SK-N-SH (cell line): ENCODE measurements around the gene WDR17. TPM values are rescaled to one million over a fixed set of nuclear protein-coding genes. Genes with fewer than 3 reads are reported as not detected.
A peak's percentile ranks its signal among the peaks of the same experiment; 100 is the strongest.

ENCODE experiments used
- CTCF ChIA-PET: fragments of 300-600, 350-600 bp; formaldehyde crosslinking; extraction: SDS; loops from one replicate; lab custom pipeline; 2021; lab: Yijun Ruan, JAX
- POLR2A ChIA-PET: fragments of 350-600 bp; sonication (Branson Sonifier 250); formaldehyde crosslinking; extraction: SDS; loops from one replicate; lab custom pipeline; 2020; ENCODE audit warnings: antibody characterized with exemption, inconsistent platforms; lab: Yijun Ruan, JAX
- DNase-seq: peaks from one replicate; pipeline ENCODE4 v3.0.0; 2012
- H2AFZ ChIP-seq: fragments of 200-600 bp; sonication (generic); 2 replicates; pipeline ENCODE4 v1.8.1; 2016; ENCODE audit warnings: antibody characterized with exemption, mild to moderate bottlenecking, low read depth
- H3F3A ChIP-seq: fragments of 200-600 bp; sonication (generic); replicated peaks from 2 replicates; pipeline ENCODE3; 2016; ENCODE audit warnings: antibody characterized with exemption, mild to moderate bottlenecking; ENCODE audit not compliant: insufficient read depth
- H3K27ac ChIP-seq, 2 experiments: fragments of 200-500 bp in 1 of 2; fragments of 200-600 bp in 1 of 2; sonication (Bioruptor generic) in 1 of 2; sonication (generic), shearing (Covaris generic) in 1 of 2; 2 replicates each; pipeline versions ENCODE4 v1.5.1 to v1.6.1; 2014 to 2016; ENCODE audit warnings: low read depth in 2 of 2, inconsistent platforms in 1 of 2, low read length in 1 of 2, mild to moderate bottlenecking in 1 of 2, mixed read lengths in 1 of 2
- H3K27me3 ChIP-seq: fragments of 200-600 bp; sonication (generic), shearing (Covaris generic); 2 replicates; pipeline ENCODE4 v1.6.1; 2016; ENCODE audit warnings: mixed run types; ENCODE audit not compliant: insufficient read depth
- H3K36me3 ChIP-seq, 2 experiments: fragments of 200-500 bp in 1 of 2; fragments of 200-600 bp in 1 of 2; sonication (Bioruptor generic) in 1 of 2; sonication (generic) in 1 of 2; replicated peaks in 1 of 2; 2 replicates each; pipeline versions ENCODE3 to v1.5.1; 2014 to 2016; ENCODE audit warnings: low read length in 1 of 2, mild to moderate bottlenecking in 1 of 2; ENCODE audit not compliant: insufficient read depth in 2 of 2, control insufficient read depth in 1 of 2
- H3K4me1 ChIP-seq, 2 experiments: fragments of 200-500 bp in 1 of 2; fragments of 200-600 bp in 1 of 2; sonication (Bioruptor generic) in 1 of 2; sonication (generic), shearing (Covaris generic) in 1 of 2; 2 replicates each; pipeline versions ENCODE4 v1.5.1 to v1.6.1; 2014 to 2016; ENCODE audit warnings: low read depth in 1 of 2, low read length in 1 of 2, mixed run types in 1 of 2; ENCODE audit not compliant: insufficient read depth in 2 of 2, control insufficient read depth in 1 of 2
- H3K4me2 ChIP-seq: fragments of 200-600 bp; sonication (generic), shearing (Covaris generic); 2 replicates; pipeline ENCODE4 v1.6.1; 2017; ENCODE audit warnings: mixed run types
- H3K4me3 ChIP-seq, 2 experiments: fragments of 200-500 bp in 1 of 2; fragments of 200-600 bp in 1 of 2; sonication (Bioruptor generic) in 1 of 2; sonication (generic), shearing (Covaris generic) in 1 of 2; 2 replicates each; pipeline versions ENCODE4 v1.5.1 to v1.8.1; 2014 to 2016; ENCODE audit warnings: low read depth in 2 of 2, inconsistent platforms in 1 of 2, low read length in 1 of 2, mild to moderate bottlenecking in 1 of 2, mixed read lengths in 1 of 2, moderate library complexity in 1 of 2
- H3K79me2 ChIP-seq: fragments of 200-600 bp; sonication (generic); 2 replicates; pipeline ENCODE4 v1.8.1; 2017; ENCODE audit warnings: mild to moderate bottlenecking; ENCODE audit not compliant: insufficient read depth
- H3K9ac ChIP-seq: fragments of 200-600 bp; sonication (generic); 2 replicates; pipeline ENCODE4 v1.6.1; 2017; ENCODE audit warnings: mixed run types
- H3K9me2 ChIP-seq: fragments of 200-600 bp; sonication (generic); 2 replicates; pipeline ENCODE4 v1.6.1; 2017; ENCODE audit warnings: mixed run types
- H3K9me3 ChIP-seq: fragments of 200-600 bp; sonication (generic); 2 replicates; pipeline ENCODE4 v1.6.1; 2017; ENCODE audit warnings: mixed run types, mild to moderate bottlenecking, moderate library complexity
- H4K20me1 ChIP-seq: fragments of 200-600 bp; sonication (generic); 2 replicates; pipeline ENCODE4 v1.6.1; 2017; ENCODE audit warnings: mild to moderate bottlenecking, mixed run types; ENCODE audit not compliant: insufficient read depth
- CHD2 ChIP-seq: fragments of 150-350 bp; IDR thresholded peaks from 2 replicates; pipeline ENCODE4 v1.6.1; 2018; ENCODE audit warnings: low read length; ENCODE audit not compliant: partially characterized antibody
- ELF1 ChIP-seq: IDR thresholded peaks from 2 replicates; pipeline ENCODE4 v1.4.0; 2012
- EP300 ChIP-seq, 2 experiments: IDR thresholded peaks; 2 replicates each; pipeline versions ENCODE4 v1.4.0 to v1.6.1; 2012; ENCODE audit warnings: borderline replicate concordance in 1 of 2, low read depth in 1 of 2, low read length in 1 of 2
- EZH2phosphoT487 ChIP-seq: fragments of 200-600 bp; sonication (generic); IDR thresholded peaks from 2 replicates; pipeline ENCODE4 v1.6.1; 2017; ENCODE audit warnings: low read depth, mixed run types, mild to moderate bottlenecking, antibody characterized with exemption, moderate library complexity, borderline replicate concordance
- FOXJ3 ChIP-seq: sonication (generic); formaldehyde crosslinking; IDR thresholded peaks from 2 replicates; pipeline ENCODE4 v1.5.1; 2020; ENCODE audit warnings: mild to moderate bottlenecking, missing genetic modification reagents
- FOXM1 ChIP-seq: IDR thresholded peaks from 2 replicates; pipeline ENCODE4 v1.4.0; 2012; ENCODE audit warnings: low read depth, mild to moderate bottlenecking
- GABPA ChIP-seq: IDR thresholded peaks from 2 replicates; pipeline ENCODE4 v1.4.0; 2012; ENCODE audit warnings: low read depth, mild to moderate bottlenecking
- JUND ChIP-seq: IDR thresholded peaks from 2 replicates; pipeline ENCODE4 v1.4.0; 2012
- NFIC ChIP-seq: IDR thresholded peaks from 2 replicates; pipeline ENCODE4 v1.4.0; 2012; ENCODE audit warnings: borderline replicate concordance
- POLR2AphosphoS5 ChIP-seq: IDR thresholded peaks from 2 replicates; pipeline ENCODE4 v1.6.1; 2012; ENCODE audit warnings: low read depth, low read length
- RAD21 ChIP-seq: IDR thresholded peaks from 2 replicates; pipeline ENCODE4 v1.6.1; 2012; ENCODE audit warnings: mild to moderate bottlenecking, low read length
- RCOR1 ChIP-seq: fragments of 150-350 bp; IDR thresholded peaks from 2 replicates; pipeline ENCODE4 v1.6.1; 2017; ENCODE audit warnings: antibody characterized with exemption, low read length
- SIN3A ChIP-seq: IDR thresholded peaks from 2 replicates; pipeline ENCODE4 v1.6.1; 2012; ENCODE audit warnings: low read depth, mild to moderate bottlenecking, low read length, moderate library complexity, borderline replicate concordance
- SMC3 ChIP-seq: IDR thresholded peaks from 2 replicates; pipeline ENCODE4 v1.6.1; 2012; ENCODE audit warnings: low read depth, low read length, improper control_type of control experiment
- TAF1 ChIP-seq: IDR thresholded peaks from 2 replicates; pipeline ENCODE4 v1.6.1; 2012; ENCODE audit warnings: low read depth, mild to moderate bottlenecking, low read length, moderate library complexity, borderline replicate concordance
- TCF12 ChIP-seq: IDR thresholded peaks from 2 replicates; pipeline ENCODE4 v1.4.0; 2012
- YY1 ChIP-seq: IDR thresholded peaks from 2 replicates; pipeline ENCODE4 v1.4.0; 2012; ENCODE audit warnings: low read depth, mild to moderate bottlenecking
- WGBS: methylation state at CpG from one replicate; pipeline ENCODE4 v1.1.6; 2017; ENCODE audit warnings: low lambda C conversion rate; 5-methylcytosine and 5-hydroxymethylcytosine counted together
- polyA plus RNA-seq, 3 experiments: library from polyadenylated mRNA; depleted of rRNA; stranded (reverse); fragments of >200 nt; gene quantifications; 2 replicates each; pipeline ENCODE4 v1.2.3, GENCODE V29; 2012
- TF ChIP-seq, protein P1 (sequence below): fragments of 200-600 bp; sonication (generic); IDR thresholded peaks from 2 replicates; pipeline ENCODE4 v1.6.1; 2017; ENCODE audit warnings: antibody characterized with exemption, mild to moderate bottlenecking, moderate library complexity

Gene WDR17
- polyA plus RNA-seq, 1 of the 3 experiments (the other 2 are of a cell fraction) = 0.72 TPM

DNA sequence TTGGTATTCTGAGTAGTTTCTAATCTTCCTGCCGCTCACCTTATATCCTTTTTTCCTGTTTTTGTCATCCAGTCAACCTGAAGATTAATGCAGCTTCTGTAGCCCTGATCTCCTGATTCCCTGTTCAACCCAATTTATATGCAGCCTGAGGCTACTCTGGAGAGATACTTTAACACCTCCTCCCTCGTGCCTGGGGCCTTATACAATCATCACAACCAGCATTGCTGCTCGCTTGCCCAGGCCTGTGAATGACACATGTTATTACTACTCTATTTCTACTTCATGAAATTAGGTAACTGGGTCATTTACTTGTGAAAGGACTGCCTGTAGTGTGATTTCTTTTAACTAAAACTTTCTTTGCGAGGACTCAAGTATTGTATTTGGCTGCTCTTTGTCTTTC lies 33.7 kb upstream of the WDR17 start:
- DNase-seq = no peak
- H3K9me2 ChIP-seq = no peaks in the 10 kb centered on the region
- H3K27ac ChIP-seq = no peak overlapping the region
- no peaks in the 10 kb centered on the region for H3K36me3 ChIP-seq
- H4K20me1 ChIP-seq = no peaks in the 10 kb centered on the region
- ChIA-PET CTCF (interaction anchor here (0.8 kb wide), 1 partner anchor 33 kb away, joined by 3 read pairs; no protein-coding TSS in a partner anchor), POLR2A (no interaction called here)
- H3K9me3 ChIP-seq = no peaks in the 10 kb centered on the region
- TF ChIP-seq TCF12 (no peak), EP300 (IDR thresholded peaks at IDR 0.05; ENCODE audit: borderline replicate concordance in 1 of 2, low read depth in 1 of 2, low read length in 1 of 2) (no peak), TAF1 (no peak), POLR2AphosphoS5 (no peak), CHD2 (no peak)
- H3K4me1 ChIP-seq = no peaks in the 10 kb centered on the region
- no peaks in the 10 kb centered on the region for H3K79me2 ChIP-seq
- 26% methylated on average over 4 of the region's 4 CpGs for WGBS
- no peak overlapping the region for H3K4me3 ChIP-seq
- H3K4me2 ChIP-seq = no peak overlapping the region
- no peak overlapping the region for H2AFZ ChIP-seq
- no peak overlapping the region for H3K9ac ChIP-seq
- peaks cover 4% of the 10 kb centered on the region for H3K27me3 ChIP-seq
- no peaks in the 10 kb centered on the region for H3F3A ChIP-seq

- Histone ChIP-seq H3K79me2 (no peaks in the 10 kb centered on the region), H3K27ac (no peak overlapping the region), H3K9me3 (no peaks in the 10 kb centered on the region), H3K4me1 (no peaks in the 10 kb centered on the region)
- TF ChIP-seq ELF1 (no peak), YY1 (no peak), FOXM1 (no peak), SIN3A (no peak), SMC3 (no peak)
- TF ChIP-seq, all 33 proteins: peak for 0
- Histone ChIP-seq H3F3A (no peaks in the 10 kb centered on the region), H3K4me2 (no peak overlapping the region), H3K9me2 (no peaks in the 10 kb centered on the region), H3K27me3 (peaks cover 4% of the 10 kb centered on the region), H4K20me1 (no peaks in the 10 kb centered on the region), H3K9ac (no peak overlapping the region), H3K36me3 (no peaks in the 10 kb centered on the region), H3K4me3 (no peak overlapping the region), H2AFZ (no peak overlapping the region)
- no peak for DNase-seq
- CTCF ChIA-PET = no interaction called here
- POLR2A ChIA-PET = no interaction called here
Observed at GRCh38 chr4:176032454-176032853, 33.2 kb upstream of the WDR17 start.

DNA sequence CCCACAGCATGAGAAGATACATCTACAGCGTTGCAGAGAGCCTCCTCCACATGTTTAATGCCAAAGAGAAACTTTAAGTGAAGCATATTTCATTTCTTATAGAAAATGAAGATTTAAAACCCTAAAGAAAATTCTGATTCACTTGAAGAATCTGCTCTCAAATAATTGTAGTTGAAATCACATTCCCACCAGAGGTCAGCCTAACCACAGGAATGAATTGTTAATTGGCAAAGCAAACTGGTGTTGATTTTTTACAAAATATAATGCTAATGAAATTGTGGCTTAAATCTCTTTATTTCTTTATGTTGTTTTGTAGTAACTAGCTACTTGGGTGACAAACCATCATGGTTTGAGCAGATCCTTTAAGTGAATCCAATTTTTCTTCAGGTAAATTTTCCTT lies 31.1 kb upstream of the WDR17 start:
- Histone ChIP-seq H3K4me2 (no peak overlapping the region), H2AFZ (no peak overlapping the region), H3K79me2 (no peaks in the 10 kb centered on the region), H3K4me1 (no peaks in the 10 kb centered on the region), H3K27ac (no peak overlapping the region), H3K9me3 (no peaks in the 10 kb centered on the region), H3F3A (no peaks in the 10 kb centered on the region), H3K9me2 (no peaks in the 10 kb centered on the region), H3K4me3 (no peak overlapping the region), H3K9ac (no peak overlapping the region), H3K27me3 (peaks cover 4% of the 10 kb centered on the region), H4K20me1 (no peaks in the 10 kb centered on the region), H3K36me3 (no peaks in the 10 kb centered on the region)
- peak; percentile 24 for DNase-seq
- ChIA-PET CTCF (interaction anchor here (0.8 to 4.1 kb wide), 17 partner anchors 9 to 344 kb away, joined by 3 to 48 read pairs (median 4); no protein-coding TSS in a partner anchor), POLR2A (no interaction called here)
- WGBS = 10% methylated on average over 1 of the region's 1 CpG
- no peak for TF ChIP-seq EZH2phosphoT487
- TF ChIP-seq, protein P1, sequence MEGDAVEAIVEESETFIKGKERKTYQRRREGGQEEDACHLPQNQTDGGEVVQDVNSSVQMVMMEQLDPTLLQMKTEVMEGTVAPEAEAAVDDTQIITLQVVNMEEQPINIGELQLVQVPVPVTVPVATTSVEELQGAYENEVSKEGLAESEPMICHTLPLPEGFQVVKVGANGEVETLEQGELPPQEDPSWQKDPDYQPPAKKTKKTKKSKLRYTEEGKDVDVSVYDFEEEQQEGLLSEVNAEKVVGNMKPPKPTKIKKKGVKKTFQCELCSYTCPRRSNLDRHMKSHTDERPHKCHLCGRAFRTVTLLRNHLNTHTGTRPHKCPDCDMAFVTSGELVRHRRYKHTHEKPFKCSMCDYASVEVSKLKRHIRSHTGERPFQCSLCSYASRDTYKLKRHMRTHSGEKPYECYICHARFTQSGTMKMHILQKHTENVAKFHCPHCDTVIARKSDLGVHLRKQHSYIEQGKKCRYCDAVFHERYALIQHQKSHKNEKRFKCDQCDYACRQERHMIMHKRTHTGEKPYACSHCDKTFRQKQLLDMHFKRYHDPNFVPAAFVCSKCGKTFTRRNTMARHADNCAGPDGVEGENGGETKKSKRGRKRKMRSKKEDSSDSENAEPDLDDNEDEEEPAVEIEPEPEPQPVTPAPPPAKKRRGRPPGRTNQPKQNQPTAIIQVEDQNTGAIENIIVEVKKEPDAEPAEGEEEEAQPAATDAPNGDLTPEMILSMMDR = peak; percentile 55
- TF ChIP-seq JUND = no peak
- no peak for TF ChIP-seq NFIC
- TF ChIP-seq CHD2 = no peak
- TF ChIP-seq RAD21 = peak; percentile 84
- TF ChIP-seq RCOR1 = no peak
- TF ChIP-seq GABPA = no peak
- peak; percentile 56; the same call in 1 of the 2 replicates for TF ChIP-seq SMC3
- no peak for TF ChIP-seq FOXJ3 (CRISPR knock-in tag)
